ENCODE results near the gene MYRF.

GRCh38 chr11:61779666-61780525 is 27.5 kb downstream of the MYRF start:
- TF ChIP-seq ARNT (IDR thresholded peaks at IDR 0.05) (no peak), BHLHE40 (IDR thresholded peaks at IDR 0.05; ENCODE audit: low read length) (no peak), CREB3 (tag; conservative IDR thresholded peaks at IDR 0.05; ENCODE audit: low read depth) (no peak), E2F4 (CRISPR knock-in tag; IDR thresholded peaks at IDR 0.05; ENCODE audit: low read depth) (no peak), HMG20A (CRISPR knock-in tag; conservative IDR thresholded peaks at IDR 0.05) (no peak), CTCF (IDR thresholded peaks at IDR 0.05 in 2 of 3, conservative IDR thresholded peaks at IDR 0.05 in 1 of 3; ENCODE audit: insufficient read depth in 2 of 3, low read depth in 1 of 3, low read length in 3 of 3) (no peak)

Measured in K562 (cell line).